Neural cell (in vitro differentiated cells): ENCODE results near the gene TTYH3. TPM values are rescaled to one million over a fixed set of nuclear protein-coding genes. Genes with fewer than 3 reads are reported as not detected.

Experiments used
- H2AFZ ChIP-seq: fragments of 200-600, 300-800 bp; sonication (generic), shearing (Covaris generic); 2 replicates; pipeline ENCODE4 v1.6.0; 2014; ENCODE audit warnings: low read depth, mild to moderate bottlenecking, antibody characterized with exemption, low read length, moderate library complexity
- H3F3A ChIP-seq: fragments of 200-600 bp; shearing (Covaris generic); 2 replicates; pipeline ENCODE4 v1.6.1; 2016; ENCODE audit warnings: mild to moderate bottlenecking, moderate library complexity, mixed read lengths, antibody characterized with exemption, low read length; ENCODE audit not compliant: insufficient read depth, poor library complexity, severe bottlenecking
- H3K27ac ChIP-seq: fragments of 200-600, 300-800 bp; sonication (generic), shearing (Covaris generic); 2 replicates; pipeline ENCODE4 v1.5.1; 2014; ENCODE audit warnings: mild to moderate bottlenecking, low read length, moderate library complexity
- H3K27me3 ChIP-seq: fragments of 300-800, 200-600 bp; sonication (generic), shearing (Covaris generic); 2 replicates; pipeline ENCODE4 v1.6.0; 2014; ENCODE audit warnings: mild to moderate bottlenecking, low read depth, low read length, moderate library complexity; ENCODE audit not compliant: insufficient read depth
- H3K36me3 ChIP-seq: fragments of 300-800, 200-600 bp; sonication (generic), shearing (Covaris generic); 2 replicates; pipeline ENCODE4 v1.5.1; 2014; ENCODE audit warnings: mild to moderate bottlenecking, antibody characterized with exemption, low read length, moderate library complexity; ENCODE audit not compliant: insufficient read depth
- H3K4me2 ChIP-seq: fragments of 300-800, 200-600 bp; sonication (generic), shearing (Covaris generic); 2 replicates; pipeline ENCODE4 v1.6.0; 2014; ENCODE audit warnings: mild to moderate bottlenecking, low read length
- H3K4me3 ChIP-seq: fragments of 300-800, 200-600 bp; sonication (generic), shearing (Covaris generic); 2 replicates; pipeline ENCODE4 v1.5.1; 2014; ENCODE audit warnings: mild to moderate bottlenecking, low read length, moderate library complexity
- H3K79me2 ChIP-seq: fragments of 200-600 bp; shearing (Covaris generic); replicated peaks from 2 replicates; pipeline ENCODE4 v1.6.0; 2014; ENCODE audit warnings: mild to moderate bottlenecking, low read length, moderate library complexity; ENCODE audit not compliant: insufficient read depth
- H3K9ac ChIP-seq: fragments of 300-800, 200-600 bp; sonication (generic), shearing (Covaris generic); 2 replicates; pipeline ENCODE4 v1.6.1; 2016; ENCODE audit warnings: mild to moderate bottlenecking, low read length, mixed read lengths
- H3K9me2 ChIP-seq: fragments of 200-600 bp; shearing (Covaris generic); 2 replicates; pipeline ENCODE4 v1.6.1; 2016; ENCODE audit warnings: mild to moderate bottlenecking, low read length, mixed read lengths; ENCODE audit not compliant: insufficient read depth
- H3K9me3 ChIP-seq: fragments of 200-600, 300-800 bp; sonication (generic), shearing (Covaris generic); 2 replicates; pipeline ENCODE4 v1.6.1; 2016; ENCODE audit warnings: mild to moderate bottlenecking, mixed run types, low read length, moderate library complexity, mixed read lengths
- H4K20me1 ChIP-seq: fragments of 200-600 bp; shearing (Covaris generic); 2 replicates; pipeline ENCODE4 v1.6.1; 2016; ENCODE audit warnings: mild to moderate bottlenecking, mixed run types; ENCODE audit not compliant: insufficient read depth
- CTCF ChIP-seq: fragments of 450-650 bp; IDR thresholded peaks from 2 replicates; pipeline ENCODE4 v1.5.1; 2014; ENCODE audit warnings: antibody characterized with exemption, mild to moderate bottlenecking, moderate library complexity; ENCODE audit not compliant: poor library complexity, severe bottlenecking
- EP300 ChIP-seq: fragments of 450-650 bp; conservative IDR thresholded peaks from 2 replicates; pipeline ENCODE4 v1.6.1; 2014; ENCODE audit warnings: antibody characterized with exemption, mild to moderate bottlenecking, moderate library complexity; ENCODE audit not compliant: poor library complexity, severe bottlenecking
- EZH2 ChIP-seq: fragments of 200-600, 300-800 bp; shearing (Covaris generic), sonication (generic); IDR thresholded peaks from 2 replicates; pipeline ENCODE4 v1.6.1; 2014; ENCODE audit warnings: antibody characterized with exemption, low read length, borderline replicate concordance, mild to moderate bottlenecking; ENCODE audit not compliant: insufficient read depth, poor library complexity, severe bottlenecking
- MXI1 ChIP-seq: fragments of 450-650 bp; conservative IDR thresholded peaks from 2 replicates; pipeline ENCODE4 v1.6.1; 2014; ENCODE audit warnings: antibody characterized with exemption, mild to moderate bottlenecking; ENCODE audit not compliant: poor library complexity, severe bottlenecking
- POLR2AphosphoS5 ChIP-seq: IDR thresholded peaks from 2 replicates; pipeline ENCODE4 v1.6.1; 2012
- RAD21 ChIP-seq: fragments of 450-650 bp; conservative IDR thresholded peaks from 2 replicates; pipeline ENCODE4 v1.6.1; 2014; ENCODE audit warnings: antibody characterized with exemption, mild to moderate bottlenecking, moderate library complexity
- REST ChIP-seq: IDR thresholded peaks from 2 replicates; pipeline ENCODE4 v1.6.1; 2012; ENCODE audit warnings: borderline replicate concordance
- SMC3 ChIP-seq: fragments of 450-650 bp; conservative IDR thresholded peaks from 2 replicates; pipeline ENCODE4 v1.6.1; 2014; ENCODE audit warnings: antibody characterized with exemption, mild to moderate bottlenecking, moderate library complexity; ENCODE audit not compliant: poor library complexity
- TAF1 ChIP-seq: IDR thresholded peaks from 2 replicates; pipeline ENCODE4 v1.6.1; 2012; ENCODE audit warnings: low read depth
- polyA plus RNA-seq: library from polyadenylated mRNA; depleted of rRNA; stranded (reverse); fragments of >200 nt; gene quantifications from 2 replicates; pipeline ENCODE4 v1.2.3, GENCODE V29; 2014

TTYH3 gene
- polyA plus RNA-seq, 1 donor from 2014 or later: 17.0 TPM

GRCh38 chr7:2649139-2649838 is 17.5 kb downstream of the TTYH3 start:
- H3K27ac ChIP-seq: no peak overlapping the region
- H3K4me2 ChIP-seq: no peak overlapping the region
- H3F3A ChIP-seq: no peaks in the 10 kb centered on the region
- no peak overlapping the region for H3K4me3 ChIP-seq
- H2AFZ ChIP-seq: no peak overlapping the region
- H3K9me2 ChIP-seq: no peaks in the 10 kb centered on the region
- H3K36me3 ChIP-seq: no peaks in the 10 kb centered on the region
- H3K79me2 ChIP-seq: peaks cover 9% of the 10 kb centered on the region
- no peak for TF ChIP-seq REST
- TF ChIP-seq CTCF: no peak
- TF ChIP-seq MXI1: no peak
- no peak for TF ChIP-seq SMC3
- no peak for TF ChIP-seq TAF1
- TF ChIP-seq EP300: no peak
- TF ChIP-seq RAD21: no peak
- no peak for TF ChIP-seq POLR2AphosphoS5
- TF ChIP-seq EZH2: no peak
- no peaks in the 10 kb centered on the region for H4K20me1 ChIP-seq
- no peaks in the 10 kb centered on the region for H3K27me3 ChIP-seq
- H3K9me3 ChIP-seq: no peaks in the 10 kb centered on the region
- no peak overlapping the region for H3K9ac ChIP-seq

- Histone ChIP-seq H3K36me3 (no peaks in the 10 kb centered on the region), H3F3A (no peaks in the 10 kb centered on the region), H2AFZ (no peak overlapping the region), H3K79me2 (peaks cover 7% of the 10 kb centered on the region), H3K27ac (no peak overlapping the region), H3K4me3 (no peak overlapping the region), H3K9me3 (no peaks in the 10 kb centered on the region), H3K9me2 (no peaks in the 10 kb centered on the region), H3K27me3 (no peaks in the 10 kb centered on the region), H3K4me2 (no peak overlapping the region), H4K20me1 (no peaks in the 10 kb centered on the region), H3K9ac (no peak overlapping the region)
- no peak for TF ChIP-seq EZH2
- no peak for TF ChIP-seq MXI1
- TF ChIP-seq TAF1: no peak
- no peak for TF ChIP-seq RAD21
- TF ChIP-seq EP300: no peak
- no peak for TF ChIP-seq POLR2AphosphoS5
- no peak for TF ChIP-seq SMC3
- no peak for TF ChIP-seq CTCF
- no peak for TF ChIP-seq REST
Measured at GRCh38 chr7:2649991-2650390, 18.2 kb downstream of the TTYH3 start.
